Endodermal cell (in vitro differentiated cells): ENCODE measurements around the gene PTK7. TPM values are rescaled to one million over a fixed set of nuclear protein-coding genes. Genes with fewer than 3 reads are reported as not detected.
"Not testable (repeated sequence)": the region's sequence is repeated elsewhere in the genome, so short reads cannot be mapped to it uniquely, and the experiment has no call there.

ENCODE experiments used
- DNase-seq: peaks from one replicate; pipeline ENCODE4 v3.0.0-alpha.2; 2017
- H3K27ac ChIP-seq: 2 replicates; pipeline ENCODE4 v1.5.1; 2013; ENCODE audit warnings: mild to moderate bottlenecking, low read depth, low read length, moderate library complexity
- H3K27me3 ChIP-seq: 2 replicates; pipeline ENCODE4 v1.6.1; 2013; ENCODE audit warnings: mild to moderate bottlenecking, low read length, moderate library complexity; ENCODE audit not compliant: insufficient read depth, control insufficient read depth, poor library complexity, severe bottlenecking
- H3K36me3 ChIP-seq: 2 replicates; pipeline ENCODE4 v1.7.0; 2013; ENCODE audit warnings: mild to moderate bottlenecking, low read length, moderate library complexity; ENCODE audit not compliant: control insufficient read depth, insufficient read depth
- H3K4me1 ChIP-seq: one replicate; pipeline ENCODE4 v1.7.0; 2013; ENCODE audit warnings: low read length; ENCODE audit not compliant: control insufficient read depth, insufficient read depth
- H3K4me3 ChIP-seq: 2 replicates; pipeline ENCODE4 v1.5.1; 2013; ENCODE audit warnings: mild to moderate bottlenecking, low read length, moderate library complexity
- H3K9ac ChIP-seq: 2 replicates; pipeline ENCODE4 v1.6.1; 2013; ENCODE audit warnings: mild to moderate bottlenecking, low read length, moderate library complexity; ENCODE audit not compliant: poor library complexity, severe bottlenecking; ENCODE audit errors: extremely low read depth
- H3K9me3 ChIP-seq: 2 replicates; pipeline ENCODE4 v1.6.1; 2013; ENCODE audit warnings: mild to moderate bottlenecking, low read length, moderate library complexity; ENCODE audit not compliant: control insufficient read depth
- H3K27ac Mint-ChIP-seq: 2 replicates; pipeline ENCODE4 v1.8.0; 2020; ENCODE audit warnings: mixed read lengths
- H3K27me3 Mint-ChIP-seq: 2 replicates; pipeline ENCODE4 v1.8.0; 2021; ENCODE audit warnings: mild to moderate bottlenecking, mixed read lengths; ENCODE audit not compliant: insufficient read depth
- H3K36me3 Mint-ChIP-seq: 2 replicates; pipeline ENCODE4 v1.8.0; 2020; ENCODE audit warnings: low read depth, mixed read lengths
- H3K4me1 Mint-ChIP-seq: 2 replicates; pipeline ENCODE4 v1.8.0; 2020; ENCODE audit warnings: mixed read lengths
- H3K4me3 Mint-ChIP-seq: 2 replicates; pipeline ENCODE4 v1.8.0; 2020; ENCODE audit warnings: mild to moderate bottlenecking, moderate library complexity, mixed read lengths
- H3K9me3 Mint-ChIP-seq: 2 replicates; pipeline ENCODE4 v1.8.0; 2020; ENCODE audit warnings: mild to moderate bottlenecking, mixed read lengths
- WGBS, 2 experiments: methylation state at CpG; one replicate each; pipeline versions ENCODE4 v1.1.5 to v1.1.7; 2013; ENCODE audit warnings: missing lambda C conversion rate in 2 of 2, mixed read lengths in 1 of 2; ENCODE audit not compliant: insufficient coverage in 1 of 2, insufficient read length in 1 of 2; 5-methylcytosine and 5-hydroxymethylcytosine counted together
- total RNA-seq, 2 donors: library from RNA; stranded (reverse); fragmentation: NEBNext Ultra II Directional in 1 of 2; extraction: Animal tissue kit (Norgen Biotek cat#: 25700) in 1 of 2; gene quantifications; 2 replicates in 1 of 2; 3 replicates in 1 of 2; pipeline ENCODE4 v1.2.1, GENCODE V29; 2021
- TF ChIP-seq, protein P1 (sequence below): fragments of 200-600 bp; sonication (generic); conservative IDR thresholded peaks from 2 replicates; pipeline ENCODE4 v1.5.0; 2021; ENCODE audit warnings: antibody characterized with exemption, mild to moderate bottlenecking

The PTK7 gene
- total RNA-seq, 2 donors from 2014 or later = 167 to 183 TPM

DNA sequence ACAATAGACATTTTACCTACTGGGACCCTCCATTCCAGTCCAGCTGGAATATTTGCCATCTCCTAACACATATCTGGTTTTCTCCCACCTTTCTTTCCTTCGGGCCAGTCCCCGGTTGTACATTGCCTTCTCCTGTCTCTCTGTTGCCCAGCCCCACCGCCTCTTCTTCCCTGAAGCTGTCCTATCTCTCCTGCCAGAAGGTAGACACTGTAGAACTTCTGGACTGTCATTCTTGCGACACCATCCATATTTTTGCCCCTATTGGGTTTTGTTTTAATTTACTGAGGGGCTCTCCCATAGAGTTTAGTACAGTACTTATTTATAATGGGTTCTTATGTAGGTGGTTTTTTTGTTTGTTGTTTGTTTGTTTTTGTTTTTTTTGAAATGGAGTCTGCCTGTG, 4.9 kb downstream of the PTK7 start:
- peaks cover 25% of the 10 kb centered on the region for H3K4me1 Mint-ChIP-seq
- no peaks in the 10 kb centered on the region for H3K27me3 ChIP-seq
- H3K9me3 ChIP-seq = no peaks in the 10 kb centered on the region
- H3K4me3 ChIP-seq = no peak overlapping the region
- H3K27me3 Mint-ChIP-seq = no peaks in the 10 kb centered on the region
- TF ChIP-seq, protein P1, sequence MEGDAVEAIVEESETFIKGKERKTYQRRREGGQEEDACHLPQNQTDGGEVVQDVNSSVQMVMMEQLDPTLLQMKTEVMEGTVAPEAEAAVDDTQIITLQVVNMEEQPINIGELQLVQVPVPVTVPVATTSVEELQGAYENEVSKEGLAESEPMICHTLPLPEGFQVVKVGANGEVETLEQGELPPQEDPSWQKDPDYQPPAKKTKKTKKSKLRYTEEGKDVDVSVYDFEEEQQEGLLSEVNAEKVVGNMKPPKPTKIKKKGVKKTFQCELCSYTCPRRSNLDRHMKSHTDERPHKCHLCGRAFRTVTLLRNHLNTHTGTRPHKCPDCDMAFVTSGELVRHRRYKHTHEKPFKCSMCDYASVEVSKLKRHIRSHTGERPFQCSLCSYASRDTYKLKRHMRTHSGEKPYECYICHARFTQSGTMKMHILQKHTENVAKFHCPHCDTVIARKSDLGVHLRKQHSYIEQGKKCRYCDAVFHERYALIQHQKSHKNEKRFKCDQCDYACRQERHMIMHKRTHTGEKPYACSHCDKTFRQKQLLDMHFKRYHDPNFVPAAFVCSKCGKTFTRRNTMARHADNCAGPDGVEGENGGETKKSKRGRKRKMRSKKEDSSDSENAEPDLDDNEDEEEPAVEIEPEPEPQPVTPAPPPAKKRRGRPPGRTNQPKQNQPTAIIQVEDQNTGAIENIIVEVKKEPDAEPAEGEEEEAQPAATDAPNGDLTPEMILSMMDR = no peak
- H3K4me3 Mint-ChIP-seq = no peak overlapping the region
- H3K36me3 ChIP-seq = peaks cover 3% of the 10 kb centered on the region
- peak overlapping the region; percentile 53 for H3K27ac Mint-ChIP-seq
- 86 to 99% methylated on average over 3 to 4 of the region's 4 CpGs for WGBS, 2 experiments
- DNase-seq = no peak
- H3K9me3 Mint-ChIP-seq = no peaks in the 10 kb centered on the region
- no peak overlapping the region for H3K27ac ChIP-seq
- H3K4me1 ChIP-seq = peaks cover 8% of the 10 kb centered on the region
- peaks cover 4% of the 10 kb centered on the region for H3K36me3 Mint-ChIP-seq
- no peak overlapping the region for H3K9ac ChIP-seq

DNA sequence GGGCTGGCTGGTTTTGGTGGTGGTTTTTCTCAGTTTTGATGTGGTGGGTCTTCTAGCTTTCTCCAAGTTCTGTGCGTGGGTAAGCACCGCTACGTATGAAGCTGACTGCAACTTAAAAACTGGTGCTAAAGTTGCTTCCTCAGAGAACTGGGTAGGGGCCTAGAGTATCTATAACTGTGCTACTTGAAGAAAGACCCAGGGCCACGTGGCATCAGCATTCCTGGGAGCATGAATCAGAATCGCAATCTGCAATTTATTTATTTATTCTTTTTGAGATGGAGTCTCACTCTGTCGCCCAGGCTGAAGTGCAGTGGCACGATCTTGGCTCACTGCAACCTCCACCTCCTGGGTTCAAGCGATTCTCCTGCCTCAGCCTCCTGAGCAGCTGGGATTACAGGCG, 5.8 kb downstream of the PTK7 start:
- peaks cover 28% of the 10 kb centered on the region for H3K4me1 Mint-ChIP-seq
- H3K27ac ChIP-seq = not testable (repeated sequence)

DNA sequence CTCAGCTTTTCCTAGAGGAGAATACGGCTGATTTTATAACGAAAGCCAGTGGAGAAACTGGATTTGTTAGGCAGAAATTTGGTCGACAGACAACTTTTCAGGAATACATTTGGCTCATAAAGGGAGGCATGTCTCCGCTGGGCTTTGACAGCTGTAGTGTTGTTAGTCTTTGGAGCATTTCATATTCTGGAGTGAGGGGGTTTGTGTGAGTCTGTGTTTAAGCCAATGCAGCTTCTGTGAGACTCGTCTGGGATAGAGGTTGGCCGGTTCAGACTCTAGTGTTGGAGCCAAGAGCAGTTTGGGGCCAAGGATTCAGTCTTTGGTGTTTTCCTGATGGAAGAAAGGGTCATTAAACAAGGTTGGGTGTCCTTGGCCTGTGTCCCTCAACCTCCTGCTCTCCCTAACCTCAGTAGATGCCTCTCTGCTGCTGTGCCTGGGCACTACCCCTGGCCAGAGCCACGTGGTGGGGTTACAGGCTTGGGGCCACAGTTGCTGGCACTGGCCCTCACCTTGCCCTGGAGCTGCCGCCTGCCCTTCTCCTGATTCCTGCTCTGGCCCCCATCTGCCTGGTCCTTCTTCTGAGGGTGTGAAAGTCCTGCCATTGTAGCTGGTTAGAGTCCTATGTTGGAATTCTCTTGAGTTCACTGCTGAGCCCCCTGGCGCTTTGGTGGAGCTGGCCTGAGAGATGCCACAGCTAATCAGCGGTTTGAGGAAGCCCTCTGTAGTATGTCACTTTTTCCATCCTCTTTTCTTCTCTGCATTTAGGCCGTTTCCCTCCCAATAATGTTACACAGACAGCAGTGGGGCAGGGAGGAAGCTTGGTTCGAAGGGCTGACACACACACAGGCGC, 6.9 kb downstream of the PTK7 start:
- Mint-ChIP-seq H3K4me1 (peaks cover 24% of the 10 kb centered on the region), H3K27ac (peak overlapping the region; percentile 53), H3K9me3 (no peaks in the 10 kb centered on the region), H3K27me3 (no peaks in the 10 kb centered on the region), H3K36me3 (peaks cover 7% of the 10 kb centered on the region), H3K4me3 (no peak overlapping the region)
- Histone ChIP-seq H3K27ac (no peak overlapping the region), H3K9ac (no peak overlapping the region), H3K4me1 (peaks cover 4% of the 10 kb centered on the region), H3K4me3 (no peak overlapping the region), H3K9me3 (no peaks in the 10 kb centered on the region), H3K36me3 (peaks cover 3% of the 10 kb centered on the region), H3K27me3 (no peaks in the 10 kb centered on the region)
- TF ChIP-seq, protein P1 = no peak
- 82 to 89% methylated on average over 6 to 13 of the region's 13 CpGs for WGBS, 2 experiments
- no peak for DNase-seq

More for the DNA sequence above, 5.8 kb downstream of the PTK7 start:
- not testable (repeated sequence) for H3K27me3 Mint-ChIP-seq, H3K9ac ChIP-seq, H3K4me3 Mint-ChIP-seq, H3K4me3 ChIP-seq, H3K4me1 ChIP-seq, H3K36me3 Mint-ChIP-seq, H3K36me3 ChIP-seq, H3K9me3 ChIP-seq, H3K9me3 Mint-ChIP-seq, H3K27me3 ChIP-seq
- DNase-seq = peak; percentile 24
- 88 to 95% methylated on average over 7 to 9 of the region's 9 CpGs for WGBS, 2 experiments
- H3K27ac Mint-ChIP-seq = peak overlapping the region; percentile 39
